Uterus (tissue), 4 donors: ENCODE measurements around the gene CELF2. TPM values are rescaled to one million over a fixed set of nuclear protein-coding genes. Genes with fewer than 3 reads are reported as not detected.

Experiments used
- DNase-seq, 2 donors: peaks; one replicate each; pipeline ENCODE4 v3.0.0-alpha.2; 2019 to 2020
- H3K27ac ChIP-seq, 2 donors: fragments of 200-600 bp; sonication (generic); 1 replicate in 1 of 2; 2 replicates in 1 of 2; pipeline ENCODE4 v1.5.1; 2016 to 2018
- H3K27me3 ChIP-seq, 2 donors: fragments of 200-600 bp; sonication (generic); one replicate each; pipeline ENCODE4 v1.5.1; 2018 to 2019; ENCODE audit warnings: control low read depth in 1 of 2
- H3K36me3 ChIP-seq, 2 donors: fragments of 200-600 bp; sonication (generic); one replicate each; pipeline ENCODE4 v1.5.1; 2019; ENCODE audit warnings: control low read depth in 1 of 2
- H3K4me1 ChIP-seq, 2 donors: fragments of 200-600 bp; sonication (generic); one replicate each; pipeline ENCODE4 v1.5.1; 2018 to 2019; ENCODE audit warnings: control low read depth in 1 of 2
- H3K4me3 ChIP-seq, 2 donors: fragments of 200-600 bp; sonication (generic); 1 replicate in 1 of 2; 2 replicates in 1 of 2; pipeline ENCODE4 v1.5.1; 2018 to 2019; ENCODE audit warnings: mild to moderate bottlenecking in 1 of 2
- H3K9me3 ChIP-seq, 2 donors: fragments of 200-600 bp; sonication (generic); one replicate each; pipeline ENCODE4 v1.5.1; 2019; ENCODE audit warnings: control low read depth in 1 of 2
- POLR2A ChIP-seq, 2 donors: fragments of 450-650 bp; IDR thresholded peaks; one replicate each; pipeline ENCODE4 v1.6.1; 2016; ENCODE audit warnings: antibody characterized with exemption in 2 of 2, mild to moderate bottlenecking in 1 of 2, moderate library complexity in 1 of 2
- intact Hi-C: fragments of 100-400 bp; cut with DNase I; formaldehyde crosslinking; loops from one replicate; pipeline ENCODE4 v1.15.1; 2023; ENCODE audit warnings: low total_unique reads
- total RNA-seq, 4 donors: library from RNA; depleted of rRNA in 3 of 4; stranded (reverse); fragments of >200 nt in 3 of 4; gene quantifications; one replicate each; pipeline versions ENCODE4 v1.1.0 to v1.2.4, GENCODE V29; 2014 to 2023
- TF ChIP-seq, protein P1 (sequence below), 4 experiments: fragments of 200-600 bp in 2 of 4; fragments of 450-650 bp in 2 of 4; sonication (generic) in 2 of 4; IDR thresholded peaks; one replicate each; pipeline ENCODE4 v1.5.1; 2016 to 2019; ENCODE audit warnings: antibody characterized with exemption in 4 of 4, mild to moderate bottlenecking in 2 of 4, moderate library complexity in 1 of 4
- donor health status: DM: yes; HTN: yes; CAD: no.

Gene CELF2
- total RNA-seq, 4 donors from 2014 or later, result 12.8 to 59.2 (median 44.0) TPM

DNA sequence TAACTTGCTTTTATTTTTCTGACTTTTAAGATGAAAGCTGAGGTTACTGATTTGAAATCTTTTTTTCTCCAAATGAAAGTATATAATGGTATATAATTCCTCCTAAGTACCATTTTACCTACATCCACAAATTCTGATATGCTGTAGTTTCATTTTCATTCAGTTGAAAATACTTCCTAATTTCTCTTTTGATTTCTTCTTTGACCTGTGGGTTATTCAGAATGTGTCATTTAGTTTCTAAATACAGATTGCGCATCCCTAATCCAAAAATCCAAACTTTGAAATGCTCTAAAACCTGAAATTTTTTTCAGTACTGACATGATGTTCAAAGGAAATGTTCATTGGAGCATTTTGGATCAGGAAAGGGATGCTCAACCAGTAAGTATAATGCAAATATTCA, 168.7 kb downstream of the CELF2 start:
- Histone ChIP-seq H3K27ac (no peak overlapping the region), H3K4me3 (no peak overlapping the region), H3K36me3 (no peaks in the 10 kb centered on the region), H3K4me1 (no peaks in the 10 kb centered on the region), H3K27me3 (no peaks in the 10 kb centered on the region), H3K9me3 (no peaks in the 10 kb centered on the region)
- DNase-seq, result no peak
- intact Hi-C loops, result no loop called here
- TF ChIP-seq, protein P1, sequence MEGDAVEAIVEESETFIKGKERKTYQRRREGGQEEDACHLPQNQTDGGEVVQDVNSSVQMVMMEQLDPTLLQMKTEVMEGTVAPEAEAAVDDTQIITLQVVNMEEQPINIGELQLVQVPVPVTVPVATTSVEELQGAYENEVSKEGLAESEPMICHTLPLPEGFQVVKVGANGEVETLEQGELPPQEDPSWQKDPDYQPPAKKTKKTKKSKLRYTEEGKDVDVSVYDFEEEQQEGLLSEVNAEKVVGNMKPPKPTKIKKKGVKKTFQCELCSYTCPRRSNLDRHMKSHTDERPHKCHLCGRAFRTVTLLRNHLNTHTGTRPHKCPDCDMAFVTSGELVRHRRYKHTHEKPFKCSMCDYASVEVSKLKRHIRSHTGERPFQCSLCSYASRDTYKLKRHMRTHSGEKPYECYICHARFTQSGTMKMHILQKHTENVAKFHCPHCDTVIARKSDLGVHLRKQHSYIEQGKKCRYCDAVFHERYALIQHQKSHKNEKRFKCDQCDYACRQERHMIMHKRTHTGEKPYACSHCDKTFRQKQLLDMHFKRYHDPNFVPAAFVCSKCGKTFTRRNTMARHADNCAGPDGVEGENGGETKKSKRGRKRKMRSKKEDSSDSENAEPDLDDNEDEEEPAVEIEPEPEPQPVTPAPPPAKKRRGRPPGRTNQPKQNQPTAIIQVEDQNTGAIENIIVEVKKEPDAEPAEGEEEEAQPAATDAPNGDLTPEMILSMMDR (IDR thresholded peaks at IDR 0.05), result no peak
- TF ChIP-seq POLR2A (IDR thresholded peaks at IDR 0.05), result no peak

GRCh38 chr10:11189582-11190376, 172.1 kb downstream of the CELF2 start:
- no peak for DNase-seq
- H3K4me3 ChIP-seq, result no peak overlapping the region
- intact Hi-C loops, result no loop called here
- H3K9me3 ChIP-seq, result no peaks in the 10 kb centered on the region
- H3K27ac ChIP-seq, result no peak overlapping the region
- no peaks in the 10 kb centered on the region for H3K4me1 ChIP-seq
- H3K36me3 ChIP-seq, result no peaks in the 10 kb centered on the region
- no peaks in the 10 kb centered on the region for H3K27me3 ChIP-seq
- TF ChIP-seq, protein P1 (IDR thresholded peaks at IDR 0.05), result no peak
- no peak for TF ChIP-seq POLR2A (IDR thresholded peaks at IDR 0.05)

DNA sequence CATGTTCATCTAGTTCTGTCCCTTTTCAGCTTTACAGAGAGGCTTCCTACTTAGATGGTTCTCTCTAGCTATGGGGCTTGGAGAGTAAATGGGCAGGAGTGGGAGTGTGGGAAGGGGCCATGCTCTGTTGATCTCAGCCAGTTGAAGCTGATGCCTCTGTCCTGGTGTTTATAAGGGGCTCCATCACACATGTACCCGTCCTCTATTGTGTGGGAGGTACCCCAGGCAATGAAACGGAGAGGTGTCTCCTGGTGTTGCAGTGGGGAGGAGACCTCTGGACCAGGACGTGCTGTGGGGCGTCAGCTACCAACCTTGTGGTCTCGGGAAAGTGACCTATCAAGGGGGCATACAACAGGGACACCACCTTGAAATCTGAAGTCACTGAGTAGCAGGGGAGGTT, 173.5 kb downstream of the CELF2 start:
- no peaks in the 10 kb centered on the region for H3K36me3 ChIP-seq
- H3K27me3 ChIP-seq, result no peaks in the 10 kb centered on the region
- no peak overlapping the region for H3K4me3 ChIP-seq
- no peaks in the 10 kb centered on the region for H3K9me3 ChIP-seq
- no peak for TF ChIP-seq POLR2A (IDR thresholded peaks at IDR 0.05)
- TF ChIP-seq, protein P1 (IDR thresholded peaks at IDR 0.05), result no peak
- no peak for DNase-seq
- intact Hi-C loops, result no loop called here
- no peak overlapping the region for H3K27ac ChIP-seq
- no peaks in the 10 kb centered on the region for H3K4me1 ChIP-seq

GRCh38 chr10:11191678-11192077, 174.0 kb downstream of the CELF2 start:
- Histone ChIP-seq H3K27me3 (no peaks in the 10 kb centered on the region), H3K4me3 (no peak overlapping the region), H3K36me3 (no peaks in the 10 kb centered on the region), H3K27ac (no peak overlapping the region), H3K9me3 (no peaks in the 10 kb centered on the region), H3K4me1 (no peaks in the 10 kb centered on the region)
- TF ChIP-seq, protein P1 (IDR thresholded peaks at IDR 0.05), result no peak
- TF ChIP-seq POLR2A (IDR thresholded peaks at IDR 0.05), result no peak
- no peak for DNase-seq
- intact Hi-C loops, result no loop called here

GRCh38 chr10:11192304-11193000, 174.8 kb downstream of the CELF2 start:
- Histone ChIP-seq H3K36me3 (no peaks in the 10 kb centered on the region), H3K4me3 (no peak overlapping the region), H3K4me1 (no peaks in the 10 kb centered on the region), H3K27me3 (no peaks in the 10 kb centered on the region), H3K27ac (no peak overlapping the region), H3K9me3 (no peaks in the 10 kb centered on the region)
- TF ChIP-seq, protein P1 (IDR thresholded peaks at IDR 0.05), result no peak
- TF ChIP-seq POLR2A (IDR thresholded peaks at IDR 0.05), result no peak
- intact Hi-C loops, result no loop called here
- DNase-seq, result no peak
